SKM-1 (cell line): ENCODE results near the gene WFIKKN1.

Source experiments
- DNase-seq: peaks from one replicate; lab custom pipeline; 2025; ENCODE audit not compliant: unreplicated experiment; lab: John Stamatoyannopoulos, UW

WFIKKN1 gene

DNA sequence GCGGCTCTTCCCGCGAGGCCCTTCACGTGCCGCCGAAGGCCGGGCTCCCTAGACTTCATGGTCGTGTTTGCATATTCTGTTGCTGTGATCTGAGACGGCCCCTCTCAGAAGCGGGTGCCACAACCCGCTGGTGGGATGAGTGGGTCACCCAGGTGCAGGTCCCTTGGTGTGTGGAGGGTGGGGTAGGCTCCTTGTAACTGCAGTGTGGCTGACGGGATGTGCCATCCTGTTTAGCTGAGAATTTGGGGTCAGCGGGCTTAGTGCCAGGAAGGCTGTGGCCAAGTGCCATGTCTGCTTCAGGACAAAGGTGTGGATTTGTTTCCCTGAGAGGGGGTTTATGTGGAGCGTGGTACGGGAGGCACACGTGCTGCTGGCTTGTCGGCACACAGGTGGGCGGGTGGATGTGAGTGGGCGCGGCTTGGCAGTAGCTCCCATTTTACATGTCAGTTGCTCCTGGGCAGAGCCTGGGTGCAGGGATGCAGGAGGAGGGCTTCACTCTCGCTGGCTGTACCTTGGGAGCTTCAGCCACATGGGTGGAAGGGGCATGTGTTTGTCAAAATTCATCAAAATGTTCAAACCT, 9.2 kb upstream of the WFIKKN1 start:
- no peak for DNase-seq

- no peak for DNase-seq
These were observed 7.9 kb upstream of the WFIKKN1 start for GRCh38 chr16:622920-623280.

DNA sequence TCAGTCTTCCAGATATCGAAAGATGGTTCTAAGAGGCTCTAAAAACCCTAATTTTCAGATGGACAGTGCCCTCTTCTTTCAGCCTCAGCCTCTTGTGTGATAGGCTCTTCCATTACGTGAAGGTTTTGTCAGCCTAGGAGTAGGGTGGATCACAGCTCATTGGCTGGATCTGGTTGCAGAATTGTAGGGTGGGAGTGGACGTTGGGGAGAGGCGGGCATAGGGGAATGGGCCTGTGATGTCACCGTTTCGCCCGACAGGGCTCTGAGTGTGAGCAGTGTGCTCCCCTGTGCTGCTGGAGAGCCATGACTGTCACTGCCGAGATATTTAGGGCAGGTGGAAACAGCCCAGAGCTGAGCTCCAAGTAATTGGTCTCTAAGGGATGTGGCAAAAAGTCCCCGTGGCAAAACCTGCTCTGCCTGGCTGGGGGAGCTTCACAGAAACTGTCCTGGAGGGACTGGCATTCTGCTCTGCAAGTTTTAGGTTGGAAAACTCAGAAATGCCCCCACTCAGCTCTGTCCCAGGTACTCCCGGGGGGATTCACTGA, 6.2 kb upstream of the WFIKKN1 start:
- DNase-seq: no peak

GRCh38 chr16:625117-625976, 5.4 kb upstream of the WFIKKN1 start:
- DNase-seq: no peak

- no peak for DNase-seq
These were observed 4.6 kb upstream of the WFIKKN1 start for GRCh38 chr16:625977-626765.

DNA sequence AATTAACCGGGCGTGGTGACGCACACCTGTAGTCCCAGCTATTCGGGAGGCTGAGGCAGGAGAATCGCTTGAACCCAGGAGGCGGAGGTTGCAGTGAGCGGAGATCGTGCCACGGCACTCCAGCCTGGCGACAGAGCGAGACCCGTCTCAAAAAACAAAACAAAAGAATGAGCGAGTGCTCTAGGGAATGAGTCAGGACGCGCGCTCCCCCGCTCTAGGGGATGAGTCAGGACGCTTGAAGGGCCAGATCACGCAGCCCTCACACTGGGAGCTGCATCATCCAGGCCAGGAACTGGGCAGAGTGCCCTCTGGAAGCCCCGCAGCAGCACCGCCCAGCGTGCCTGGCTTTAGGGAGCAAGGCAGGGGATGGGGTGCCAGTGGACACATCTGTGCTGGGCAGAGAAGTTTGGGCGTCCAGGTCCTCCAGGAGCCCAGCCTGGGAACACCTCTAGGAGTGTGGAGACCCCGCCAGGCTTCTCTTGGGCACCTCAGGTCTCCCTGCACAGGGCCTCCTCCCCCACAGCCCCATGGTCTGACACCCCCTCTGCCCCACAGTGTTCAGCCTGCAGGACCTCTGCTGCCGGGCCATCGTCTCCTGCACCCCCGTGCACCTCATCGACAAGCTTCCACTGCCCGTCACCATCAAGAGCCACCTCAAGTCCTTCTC, 3.9 kb upstream of the WFIKKN1 start:
- no peak for DNase-seq

- no peak for DNase-seq
These were observed 3.1 kb upstream of the WFIKKN1 start for GRCh38 chr16:627454-628239.

DNA sequence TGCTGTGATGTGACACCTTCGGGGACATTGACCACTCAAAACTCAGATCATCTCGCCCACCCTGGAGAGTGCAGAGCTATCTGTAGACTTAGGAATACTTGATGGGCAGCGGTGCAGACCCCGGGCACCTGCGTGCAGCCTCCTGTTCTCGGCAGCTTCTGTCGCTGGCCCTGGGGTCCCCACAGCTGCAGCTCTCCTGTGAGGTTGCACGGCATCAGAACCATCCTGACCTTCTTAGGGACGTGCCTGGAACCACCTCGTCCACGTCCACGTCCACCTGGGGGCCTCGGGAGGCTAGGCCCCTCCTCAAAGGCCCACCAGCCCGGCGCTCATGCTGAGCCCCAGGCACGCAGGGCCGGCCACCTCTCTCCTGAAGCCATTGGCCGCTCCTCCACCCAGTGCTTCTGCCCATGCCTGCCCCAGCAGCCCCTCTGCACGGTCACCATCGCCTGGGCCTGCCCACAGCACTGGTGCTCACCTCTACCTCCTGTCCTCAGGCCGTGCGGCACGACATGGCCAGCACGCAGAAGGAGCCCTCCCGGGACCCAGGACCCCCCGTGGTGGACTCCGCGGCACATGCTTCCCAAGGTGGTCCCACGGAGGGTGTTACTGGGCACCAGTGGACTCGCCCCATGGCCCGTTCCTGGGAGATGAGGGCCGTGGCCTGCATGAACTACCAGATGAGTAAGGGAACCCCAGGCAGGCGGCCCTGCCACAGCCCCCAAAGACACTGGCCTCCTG, 2.3 kb upstream of the WFIKKN1 start:
- DNase-seq: no peak

DNA sequence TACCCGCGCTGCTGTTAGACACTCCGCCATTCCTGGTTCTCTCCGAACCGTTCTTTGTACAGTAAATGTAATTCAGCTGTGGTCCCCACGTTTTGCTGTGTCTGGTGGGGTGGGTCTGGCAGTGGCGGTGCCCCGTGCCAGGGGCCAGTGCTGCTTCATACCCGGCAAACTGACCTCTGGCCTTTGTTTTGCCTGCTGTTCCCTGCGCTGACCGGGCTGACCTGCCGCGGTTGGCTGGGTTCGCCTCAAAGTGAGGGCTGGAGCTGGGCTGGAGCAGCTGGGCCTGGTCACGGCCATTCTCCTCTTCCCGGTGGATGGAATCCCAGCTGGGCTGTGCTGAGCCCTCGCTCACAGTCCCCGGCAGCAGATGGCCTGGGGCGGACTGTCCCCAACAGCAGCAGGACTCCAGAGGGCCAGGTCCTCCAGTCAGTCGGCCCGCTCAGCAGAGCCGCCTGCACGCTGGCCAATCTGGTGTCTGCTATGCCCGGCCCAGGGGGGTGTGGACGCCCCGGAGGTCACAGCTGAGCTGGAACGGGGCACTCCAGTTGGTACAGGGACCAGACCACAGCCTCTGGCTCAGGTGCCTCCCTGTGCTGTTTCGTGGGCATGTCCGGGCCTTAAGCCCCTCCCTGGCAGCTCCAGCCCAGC, 1.5 kb upstream of the WFIKKN1 start:
- no peak for DNase-seq

DNA sequence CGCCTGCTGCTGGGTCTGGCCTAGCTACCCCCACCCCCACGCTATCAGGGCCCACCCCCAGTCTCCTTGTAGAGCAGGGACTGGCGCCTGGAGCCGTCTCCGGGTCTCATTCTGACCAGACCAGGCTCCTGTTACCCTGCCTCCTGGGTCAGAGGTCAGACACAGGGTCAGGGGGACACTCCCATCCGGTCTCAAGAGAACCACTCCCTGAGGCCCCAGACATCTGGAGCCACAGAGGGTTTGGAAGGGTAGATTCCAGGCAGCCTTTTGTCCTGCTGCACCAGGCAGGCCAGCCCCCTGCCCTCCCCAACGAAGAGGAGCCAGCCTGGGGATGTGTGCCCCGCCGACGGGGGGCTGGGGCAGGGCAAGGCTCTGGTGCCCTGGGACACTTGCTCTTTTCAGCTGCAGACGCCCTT, 944 bp upstream of the WFIKKN1 start:
- DNase-seq: no peak

- no peak for DNase-seq
These were observed 453 bp upstream of the WFIKKN1 start for GRCh38 chr16:630249-630814.

DNA sequence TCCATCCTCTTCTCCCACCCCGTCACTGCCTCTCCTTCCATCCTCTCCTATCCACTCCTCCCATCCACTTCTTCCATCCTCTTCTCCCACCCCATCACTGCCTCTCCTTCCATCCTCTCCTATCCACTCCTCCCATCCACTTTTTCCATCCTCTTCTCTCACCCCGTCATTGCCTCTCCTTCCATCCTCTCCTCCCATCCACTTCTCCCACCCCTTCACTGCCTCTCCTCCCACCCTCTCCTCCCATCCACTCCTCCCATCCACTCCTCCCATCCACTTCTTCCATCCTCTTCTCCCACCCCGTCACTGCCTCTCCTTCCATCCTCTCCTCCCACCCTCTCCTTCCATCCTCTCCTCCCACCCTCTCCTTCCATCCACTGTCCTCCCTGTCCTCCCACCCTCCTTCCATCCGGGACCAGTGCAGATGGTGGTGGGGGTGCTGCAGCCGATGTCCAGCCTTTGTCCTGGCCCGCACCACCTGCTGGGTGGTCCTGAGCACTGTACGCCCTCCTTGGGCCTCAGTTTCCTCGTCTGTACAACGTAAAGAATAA, 1.1 kb downstream of the WFIKKN1 start:
- no peak for DNase-seq

GRCh38 chr16:632486-633335, 1.9 kb downstream of the WFIKKN1 start:
- no peak for DNase-seq

DNA sequence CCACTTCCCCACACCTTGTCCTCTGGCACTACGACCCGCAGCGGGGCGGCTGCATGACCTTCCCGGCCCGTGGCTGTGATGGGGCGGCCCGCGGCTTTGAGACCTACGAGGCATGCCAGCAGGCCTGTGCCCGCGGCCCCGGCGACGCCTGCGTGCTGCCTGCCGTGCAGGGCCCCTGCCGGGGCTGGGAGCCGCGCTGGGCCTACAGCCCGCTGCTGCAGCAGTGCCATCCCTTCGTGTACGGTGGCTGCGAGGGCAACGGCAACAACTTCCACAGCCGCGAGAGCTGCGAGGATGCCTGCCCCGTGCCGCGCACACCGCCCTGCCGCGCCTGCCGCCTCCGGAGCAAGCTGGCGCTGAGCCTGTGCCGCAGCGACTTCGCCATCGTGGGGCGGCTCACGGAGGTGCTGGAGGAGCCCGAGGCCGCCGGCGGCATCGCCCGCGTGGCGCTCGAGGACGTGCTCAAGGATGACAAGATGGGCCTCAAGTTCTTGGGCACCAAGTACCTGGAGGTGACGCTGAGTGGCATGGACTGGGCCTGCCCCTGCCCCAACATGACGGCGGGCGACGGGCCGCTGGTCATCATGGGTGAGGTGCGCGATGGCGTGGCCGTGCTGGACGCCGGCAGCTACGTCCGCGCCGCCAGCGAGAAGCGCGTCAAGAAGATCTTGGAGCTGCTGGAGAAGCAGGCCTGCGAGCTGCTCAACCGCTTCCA, 2.7 kb downstream of the WFIKKN1 start:
- no peak for DNase-seq

- no peak for DNase-seq
These were observed 3.4 kb downstream of the WFIKKN1 start for GRCh38 chr16:634051-634670.

GRCh38 chr16:634996-635395, 4.2 kb downstream of the WFIKKN1 start:
- DNase-seq: no peak
